GM18873 (cell line): ENCODE results near the gene TEC.

Experiments used
- ATAC-seq: cut with Tn5 transposase; IDR thresholded peaks from one replicate; pipeline ENCODE4 v1.9.1; 2021; ENCODE audit warnings: mild to moderate bottlenecking, moderate library complexity, moderate number of reproducible peaks; ENCODE audit not compliant: unreplicated experiment, low FRiP score

TEC gene

DNA sequence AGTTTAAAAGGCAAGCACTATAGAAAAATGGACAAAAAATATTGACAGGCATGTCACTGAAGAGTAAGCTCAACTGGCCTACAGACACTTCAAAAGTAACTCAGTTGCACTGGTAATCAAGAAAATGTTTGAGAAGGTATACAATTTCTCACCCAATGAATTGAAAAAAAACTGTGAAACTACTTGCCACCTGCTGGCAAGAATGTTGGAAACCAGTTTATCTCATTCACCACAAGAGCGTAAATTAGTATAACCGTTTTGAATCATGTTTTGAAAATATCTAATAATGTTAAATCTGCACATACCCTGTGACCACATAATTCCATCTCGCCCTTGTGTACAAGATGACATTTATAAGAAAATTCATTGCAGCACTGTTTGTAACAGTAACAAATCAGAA lies 167.3 kb downstream of the TEC start:
- ATAC-seq: no peak

DNA sequence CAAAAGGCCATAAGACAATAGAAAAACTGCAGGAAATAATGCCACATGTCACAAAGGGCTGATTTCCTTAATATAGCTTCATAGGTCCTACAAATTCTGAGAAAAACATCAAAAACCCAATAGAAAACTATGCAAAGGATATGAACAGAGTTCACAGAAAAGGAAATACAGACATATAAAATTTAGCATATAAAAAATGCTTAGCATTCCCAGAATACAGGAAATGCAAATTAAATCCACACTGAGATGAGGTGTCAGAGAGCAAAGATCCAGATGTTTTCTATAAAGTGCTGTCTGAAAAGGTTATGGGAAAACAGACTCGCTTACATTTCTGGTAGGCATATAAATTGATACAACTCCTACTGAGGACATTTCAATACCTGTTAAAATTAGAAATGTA lies 169.4 kb downstream of the TEC start:
- no peak for ATAC-seq

DNA sequence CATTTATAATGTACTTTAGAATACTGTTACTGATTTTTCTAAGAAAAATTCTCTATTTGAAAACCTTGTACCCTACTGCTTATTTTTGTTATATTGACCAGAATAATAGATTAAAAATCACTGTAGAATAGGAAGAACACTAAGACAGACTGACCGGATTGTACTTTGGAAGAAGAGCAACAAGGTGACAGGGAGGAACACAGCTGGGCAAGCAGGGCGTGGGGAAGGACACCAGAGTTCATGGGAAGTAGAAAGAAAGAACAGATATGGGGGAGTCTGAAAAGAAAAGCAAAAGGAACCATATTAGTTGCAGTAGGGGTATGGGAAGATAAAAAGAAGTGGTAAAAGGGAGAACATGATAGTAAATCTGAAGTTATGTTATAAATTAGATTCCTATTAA lies 174.2 kb downstream of the TEC start:
- no peak for ATAC-seq

DNA sequence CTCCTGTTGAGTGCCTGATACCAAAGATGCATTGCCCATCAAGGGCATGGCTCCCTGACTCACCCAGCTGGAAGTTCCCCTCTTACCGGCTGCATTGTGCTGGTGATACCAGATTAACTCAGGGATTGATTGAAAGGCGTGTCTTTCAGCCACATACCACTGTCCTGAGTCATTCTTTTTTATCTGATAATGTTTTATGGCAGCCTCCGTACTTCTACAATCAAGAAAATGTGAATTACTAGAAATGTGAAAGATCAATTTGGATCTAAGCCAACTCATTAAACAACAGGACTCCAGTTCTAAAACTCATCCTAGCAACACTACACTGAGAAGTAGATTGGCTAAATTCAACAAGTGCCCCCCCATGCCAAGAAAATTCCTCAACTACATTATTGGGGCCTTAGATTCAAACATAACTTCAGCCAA lies 175.6 kb downstream of the TEC start:
- no peak for ATAC-seq

DNA sequence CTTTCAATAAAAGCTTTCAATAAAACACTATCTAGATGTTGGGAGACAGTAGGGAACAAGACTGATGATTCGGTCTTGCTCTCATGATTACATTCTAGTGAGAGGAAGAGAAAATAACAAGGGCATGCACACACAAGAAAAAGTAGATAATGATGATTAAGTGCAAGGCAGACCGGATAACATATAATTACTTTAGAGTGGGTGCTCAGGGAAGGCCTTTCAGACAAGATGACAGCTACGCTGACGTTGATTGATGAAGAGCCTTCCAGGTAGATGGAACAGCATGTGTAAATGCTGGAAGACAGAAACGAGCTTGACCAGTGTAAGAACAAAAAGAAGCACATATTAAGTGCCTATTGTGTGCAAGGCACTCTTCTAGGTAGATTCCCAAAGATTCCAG lies 179.0 kb downstream of the TEC start:
- ATAC-seq: no peak

DNA sequence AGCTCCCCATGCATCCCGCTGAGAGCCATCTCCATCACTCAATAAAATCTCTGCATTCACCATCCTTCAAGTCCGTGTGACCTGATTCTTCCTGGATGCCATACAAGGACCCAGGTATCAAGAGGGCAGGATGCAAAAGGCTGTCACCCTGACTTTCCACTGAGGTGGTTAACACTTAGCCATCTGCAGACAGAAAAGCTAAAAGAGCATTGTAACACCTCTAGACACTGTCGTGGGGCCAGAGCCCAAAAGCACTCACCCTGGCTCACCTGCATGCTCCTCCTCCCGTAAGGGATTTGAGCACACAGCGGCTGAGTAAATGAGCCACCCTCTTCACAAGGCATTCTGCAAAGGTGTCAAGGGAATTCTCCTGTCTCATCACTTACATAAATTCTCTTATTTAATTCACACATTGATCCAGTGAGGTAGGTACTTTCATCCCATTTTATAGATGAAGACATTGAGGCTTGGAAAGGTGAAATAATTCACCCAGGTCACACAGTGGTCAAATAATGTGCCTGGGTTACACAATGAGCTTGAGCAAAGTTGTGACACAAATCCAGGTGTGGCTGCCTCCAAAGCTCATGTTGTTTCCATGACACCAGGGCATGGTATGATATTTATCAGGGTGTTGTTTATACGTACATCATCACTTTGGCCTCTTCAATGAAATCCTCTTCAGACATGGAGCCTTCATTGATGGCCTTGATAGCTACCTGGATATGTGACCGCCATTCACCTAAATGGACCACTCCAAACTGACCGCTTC lies 183.6 kb downstream of the TEC start:
- ATAC-seq: no peak
